Loucy (cell line): ENCODE data around the gene GABRR3.

Experiments used
- H2AFZ ChIP-seq: fragments of 200-600 bp; sonication (generic); 2 replicates; pipeline ENCODE4 v1.6.0; 2016; ENCODE audit warnings: antibody characterized with exemption, mild to moderate bottlenecking, low read length, moderate library complexity
- H3F3A ChIP-seq: fragments of 200-600 bp; 2 replicates; pipeline ENCODE4 v1.6.0; 2016; ENCODE audit warnings: antibody characterized with exemption, low read depth, mild to moderate bottlenecking
- H3K27me3 ChIP-seq: fragments of 200-600 bp; sonication (generic); 2 replicates; pipeline ENCODE4 v1.6.1; 2014; ENCODE audit warnings: low read length, mild to moderate bottlenecking; ENCODE audit not compliant: insufficient read depth, poor library complexity, severe bottlenecking
- H3K36me3 ChIP-seq: fragments of 200-600 bp; sonication (generic); 2 replicates; pipeline ENCODE4 v1.6.1; 2016; ENCODE audit warnings: low read length; ENCODE audit not compliant: insufficient read depth
- H3K4me1 ChIP-seq: fragments of 200-600 bp; sonication (generic); 2 replicates; pipeline ENCODE4 v1.5.1; 2014; ENCODE audit warnings: low read length, mild to moderate bottlenecking; ENCODE audit not compliant: insufficient read depth, poor library complexity, severe bottlenecking
- H3K4me2 ChIP-seq: fragments of 200-600 bp; sonication (generic); 2 replicates; pipeline ENCODE4 v1.6.0; 2014; ENCODE audit warnings: antibody characterized with exemption, low read length, low read depth, mild to moderate bottlenecking; ENCODE audit not compliant: poor library complexity, severe bottlenecking
- H3K4me3 ChIP-seq: fragments of 200-600 bp; sonication (generic); 2 replicates; pipeline ENCODE4 v1.5.1; 2014; ENCODE audit warnings: low read length, mild to moderate bottlenecking, mixed read lengths; ENCODE audit not compliant: poor library complexity, severe bottlenecking
- H3K79me2 ChIP-seq: fragments of 200-600 bp; sonication (generic); 2 replicates; pipeline ENCODE4 v1.6.1; 2014; ENCODE audit warnings: low read length; ENCODE audit not compliant: insufficient read depth
- H3K9ac ChIP-seq: fragments of 200-600 bp; sonication (generic); 2 replicates; pipeline ENCODE4 v1.6.0; 2014; ENCODE audit warnings: mild to moderate bottlenecking, low read depth, low read length, moderate library complexity; ENCODE audit not compliant: poor library complexity, severe bottlenecking
- H3K9me2 ChIP-seq: fragments of 200-600 bp; sonication (generic); replicated peaks from 2 replicates; pipeline ENCODE4 v1.6.1; 2016; ENCODE audit warnings: low read depth, low read length, mixed read lengths
- H3K9me3 ChIP-seq: fragments of 200-600 bp; sonication (generic); 2 replicates; pipeline ENCODE4 v1.6.1; 2014; ENCODE audit warnings: mild to moderate bottlenecking, antibody characterized with exemption, low read length, low read depth; ENCODE audit not compliant: insufficient read depth
- H4K20me1 ChIP-seq: fragments of 200-600 bp; sonication (generic); 2 replicates; pipeline ENCODE4 v1.6.0; 2014; ENCODE audit warnings: antibody characterized with exemption, low read length, mild to moderate bottlenecking; ENCODE audit not compliant: insufficient read depth, poor library complexity, severe bottlenecking
- EZH2phosphoT487 ChIP-seq: fragments of 200-600 bp; IDR thresholded peaks from 2 replicates; pipeline ENCODE4 v1.6.1; 2018; ENCODE audit warnings: antibody characterized with exemption, mild to moderate bottlenecking, moderate library complexity, borderline replicate concordance
- TF ChIP-seq, protein P1 (sequence below): fragments of 200-600 bp; sonication (generic); conservative IDR thresholded peaks from 2 replicates; pipeline ENCODE4 v1.5.1; 2014; ENCODE audit warnings: mild to moderate bottlenecking, antibody characterized with exemption, low read length

GABRR3 gene

DNA sequence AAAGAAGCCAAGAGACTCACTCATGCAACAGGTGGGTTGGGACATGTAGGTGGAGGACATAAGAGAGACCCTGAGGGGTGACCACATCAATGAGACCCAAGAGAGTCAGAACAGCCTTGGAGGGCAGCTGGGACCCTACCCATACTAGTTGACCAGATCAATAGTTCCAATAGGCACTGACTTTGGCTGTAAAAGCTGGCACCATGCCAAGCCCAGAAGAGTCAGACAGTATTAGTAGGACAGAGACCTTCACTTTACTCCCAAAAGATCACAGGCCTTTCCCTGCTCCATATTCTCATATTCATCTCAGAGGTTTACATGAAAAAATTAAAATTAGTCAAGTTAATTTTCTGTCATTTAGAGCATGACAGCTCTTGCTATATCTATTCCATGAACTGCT, 20.9 kb upstream of the GABRR3 start:
- Histone ChIP-seq H4K20me1 (no peaks in the 10 kb centered on the region), H3K79me2 (no peaks in the 10 kb centered on the region), H3K4me2 (no peak overlapping the region), H3K27me3 (peaks cover 5% of the 10 kb centered on the region), H2AFZ (no peak overlapping the region), H3K4me1 (no peaks in the 10 kb centered on the region), H3K9me2 (no peaks in the 10 kb centered on the region), H3K9me3 (no peaks in the 10 kb centered on the region), H3K4me3 (no peak overlapping the region), H3K9ac (no peak overlapping the region), H3K36me3 (no peaks in the 10 kb centered on the region), H3F3A (no peaks in the 10 kb centered on the region)
- TF ChIP-seq EZH2phosphoT487, result no peak
- TF ChIP-seq, protein P1, sequence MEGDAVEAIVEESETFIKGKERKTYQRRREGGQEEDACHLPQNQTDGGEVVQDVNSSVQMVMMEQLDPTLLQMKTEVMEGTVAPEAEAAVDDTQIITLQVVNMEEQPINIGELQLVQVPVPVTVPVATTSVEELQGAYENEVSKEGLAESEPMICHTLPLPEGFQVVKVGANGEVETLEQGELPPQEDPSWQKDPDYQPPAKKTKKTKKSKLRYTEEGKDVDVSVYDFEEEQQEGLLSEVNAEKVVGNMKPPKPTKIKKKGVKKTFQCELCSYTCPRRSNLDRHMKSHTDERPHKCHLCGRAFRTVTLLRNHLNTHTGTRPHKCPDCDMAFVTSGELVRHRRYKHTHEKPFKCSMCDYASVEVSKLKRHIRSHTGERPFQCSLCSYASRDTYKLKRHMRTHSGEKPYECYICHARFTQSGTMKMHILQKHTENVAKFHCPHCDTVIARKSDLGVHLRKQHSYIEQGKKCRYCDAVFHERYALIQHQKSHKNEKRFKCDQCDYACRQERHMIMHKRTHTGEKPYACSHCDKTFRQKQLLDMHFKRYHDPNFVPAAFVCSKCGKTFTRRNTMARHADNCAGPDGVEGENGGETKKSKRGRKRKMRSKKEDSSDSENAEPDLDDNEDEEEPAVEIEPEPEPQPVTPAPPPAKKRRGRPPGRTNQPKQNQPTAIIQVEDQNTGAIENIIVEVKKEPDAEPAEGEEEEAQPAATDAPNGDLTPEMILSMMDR, result no peak

DNA sequence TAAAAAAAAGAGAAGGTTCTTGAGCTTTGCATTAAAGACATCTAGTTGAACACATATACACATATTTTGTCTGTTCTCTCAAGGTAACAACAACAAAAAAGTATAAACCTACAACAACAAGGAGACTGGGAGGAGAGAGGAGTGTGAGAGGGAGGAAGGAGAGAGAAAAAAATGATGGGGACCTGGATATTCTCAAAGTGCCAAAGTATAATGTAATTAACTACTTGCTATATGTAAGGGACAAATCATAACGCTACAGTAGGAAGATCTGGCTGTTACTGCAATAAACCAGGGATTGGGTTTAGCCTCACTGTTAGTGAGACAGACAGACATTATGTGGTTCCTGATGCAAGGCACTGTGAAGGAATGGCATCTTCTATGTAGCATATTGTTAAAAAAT, 14.2 kb upstream of the GABRR3 start:
- H4K20me1 ChIP-seq, result no peaks in the 10 kb centered on the region
- no peak overlapping the region for H2AFZ ChIP-seq
- H3K4me2 ChIP-seq, result no peak overlapping the region
- no peaks in the 10 kb centered on the region for H3K27me3 ChIP-seq
- no peaks in the 10 kb centered on the region for H3K9me2 ChIP-seq
- H3K9me3 ChIP-seq, result no peaks in the 10 kb centered on the region
- no peaks in the 10 kb centered on the region for H3K79me2 ChIP-seq
- no peak overlapping the region for H3K4me3 ChIP-seq
- H3K4me1 ChIP-seq, result no peaks in the 10 kb centered on the region
- TF ChIP-seq, protein P1, result no peak
- TF ChIP-seq EZH2phosphoT487, result no peak
- no peaks in the 10 kb centered on the region for H3K36me3 ChIP-seq
- no peaks in the 10 kb centered on the region for H3F3A ChIP-seq
- no peak overlapping the region for H3K9ac ChIP-seq

DNA sequence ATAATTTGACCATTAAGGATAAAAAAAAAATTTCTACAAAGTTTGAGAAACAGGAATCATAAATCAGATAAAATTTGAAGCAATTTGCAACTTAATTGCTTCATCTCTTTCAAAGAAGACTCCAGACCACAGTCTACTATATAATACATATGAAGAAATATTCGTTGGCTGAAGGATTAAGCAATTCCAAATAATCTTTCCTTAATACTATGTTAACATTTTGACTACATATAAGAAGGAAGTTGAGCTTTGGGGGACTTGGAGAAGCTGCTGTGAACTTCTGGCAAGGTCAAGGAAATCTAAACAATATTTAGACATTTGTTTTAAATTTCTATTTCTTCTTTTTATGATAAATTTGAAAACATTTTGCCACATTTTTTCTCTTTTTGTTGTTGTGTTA, 13.5 kb upstream of the GABRR3 start:
- Histone ChIP-seq H3K4me1 (no peaks in the 10 kb centered on the region), H3K27me3 (no peaks in the 10 kb centered on the region), H3K9me2 (no peaks in the 10 kb centered on the region), H2AFZ (no peak overlapping the region), H3K36me3 (no peaks in the 10 kb centered on the region), H3K9me3 (no peaks in the 10 kb centered on the region), H4K20me1 (no peaks in the 10 kb centered on the region), H3K4me3 (no peak overlapping the region), H3K4me2 (no peak overlapping the region), H3F3A (no peaks in the 10 kb centered on the region), H3K79me2 (no peaks in the 10 kb centered on the region), H3K9ac (no peak overlapping the region)
- no peak for TF ChIP-seq EZH2phosphoT487
- TF ChIP-seq, protein P1, result no peak
